HG02885 (cell line): ENCODE measurements around the gene CDH2.

ENCODE experiments used
- ATAC-seq: cut with Tn5 transposase; IDR thresholded peaks from one replicate; pipeline ENCODE4 v1.9.1; 2021; ENCODE audit warnings: mild to moderate bottlenecking; ENCODE audit not compliant: unreplicated experiment, poor library complexity

CDH2 gene

GRCh38 chr18:28174181-28174905 lies 2.6 kb downstream of the CDH2 start:
- ATAC-seq = no peak

- ATAC-seq = no peak
Observed at GRCh38 chr18:28171837-28172236, 5.1 kb downstream of the CDH2 start.

DNA sequence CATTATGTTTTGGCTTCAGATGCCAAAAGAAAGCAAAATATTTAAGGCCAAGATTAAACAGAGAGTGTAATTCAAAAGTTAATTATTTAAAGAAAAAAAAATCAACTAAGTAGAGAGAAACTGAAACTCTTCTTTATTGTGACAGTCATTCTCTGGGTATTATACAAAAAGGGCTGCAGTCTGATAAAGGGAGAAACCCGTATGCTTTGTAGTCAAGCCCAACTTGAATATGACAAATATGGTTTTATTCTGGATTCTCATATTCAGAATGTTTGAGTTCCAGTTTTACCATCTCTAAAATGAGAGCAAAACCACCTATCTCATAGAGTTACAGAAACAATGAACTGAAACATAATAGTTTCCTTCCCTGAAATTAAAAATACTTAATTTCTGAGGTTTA lies 8.2 kb downstream of the CDH2 start:
- ATAC-seq = no peak

- no peak for ATAC-seq
Observed at GRCh38 chr18:28167835-28168349, 9.0 kb downstream of the CDH2 start.

- ATAC-seq = no peak
Observed at GRCh38 chr18:28164771-28165483, 12.0 kb downstream of the CDH2 start.

DNA sequence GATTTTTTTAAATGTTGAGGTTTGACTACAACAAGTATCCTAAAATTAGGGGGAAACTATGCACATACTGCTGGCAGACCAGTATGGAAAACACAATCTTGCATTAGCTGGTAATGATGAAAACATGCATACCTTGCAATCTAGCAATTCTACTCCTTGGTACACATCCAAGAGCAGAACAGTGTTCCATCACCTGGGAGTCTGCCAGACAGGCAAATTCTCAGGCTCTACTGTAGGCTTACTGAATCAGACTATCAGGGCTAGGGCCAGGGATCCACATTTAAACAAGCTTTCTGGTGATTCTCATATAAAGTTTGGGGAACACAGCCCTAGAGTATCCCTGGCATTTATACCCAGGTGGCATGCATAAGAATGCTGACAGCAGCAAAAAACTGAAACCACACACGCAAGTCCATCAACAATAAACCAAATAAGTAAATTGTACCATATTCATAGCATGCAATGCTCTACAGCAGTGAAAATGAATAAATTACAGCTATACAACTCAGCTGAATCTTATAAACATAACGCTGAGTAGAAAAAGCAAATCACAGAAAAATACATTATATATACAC lies 13.6 kb downstream of the CDH2 start:
- ATAC-seq = no peak

DNA sequence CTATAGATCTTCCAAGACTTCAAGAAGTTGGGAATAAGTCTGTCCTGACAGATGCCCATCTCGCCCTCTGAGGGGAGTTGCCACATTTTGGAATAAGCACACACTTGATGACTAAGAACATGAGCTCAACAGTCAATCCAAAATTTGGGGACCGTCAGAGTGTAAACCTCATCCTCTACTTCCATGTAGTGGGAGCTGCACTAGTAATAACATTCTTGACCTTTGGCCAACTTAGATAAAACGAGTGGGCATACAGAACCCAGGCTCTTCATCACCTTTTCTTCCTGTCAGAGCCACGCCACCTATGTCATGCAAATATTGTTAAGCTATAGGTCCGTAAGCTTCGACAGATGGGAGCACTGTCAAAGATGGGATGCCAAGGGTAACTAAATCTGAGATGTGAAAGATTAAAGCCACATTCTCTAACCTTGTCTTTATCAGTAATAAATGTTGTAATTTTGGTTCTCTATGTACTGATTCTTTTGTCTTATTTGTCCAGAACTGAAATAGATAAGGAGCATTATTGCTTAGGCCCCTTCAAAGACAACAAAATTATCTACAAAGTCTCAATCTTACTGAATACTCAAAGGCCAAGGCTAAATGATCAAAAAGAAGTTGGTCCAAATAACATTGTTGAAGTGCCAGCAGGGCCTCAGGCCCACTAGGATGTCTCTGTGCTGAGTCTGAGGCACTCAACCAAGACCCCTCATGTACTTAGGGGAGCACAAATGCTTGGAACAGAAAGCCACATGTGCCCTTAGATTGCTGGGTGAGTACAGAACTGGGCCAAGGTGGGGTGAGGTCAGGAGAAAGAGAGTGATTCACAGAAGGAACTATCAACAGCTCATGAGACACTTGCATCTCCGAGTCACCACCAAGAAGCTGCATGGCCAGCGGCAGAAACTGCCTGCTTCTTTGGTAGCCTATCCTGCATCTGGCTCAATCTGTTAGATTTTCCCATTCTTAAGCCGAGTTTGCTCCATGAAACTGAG lies 15.0 kb downstream of the CDH2 start:
- no peak for ATAC-seq

GRCh38 chr18:28159055-28159454 lies 17.9 kb downstream of the CDH2 start:
- ATAC-seq = no peak

DNA sequence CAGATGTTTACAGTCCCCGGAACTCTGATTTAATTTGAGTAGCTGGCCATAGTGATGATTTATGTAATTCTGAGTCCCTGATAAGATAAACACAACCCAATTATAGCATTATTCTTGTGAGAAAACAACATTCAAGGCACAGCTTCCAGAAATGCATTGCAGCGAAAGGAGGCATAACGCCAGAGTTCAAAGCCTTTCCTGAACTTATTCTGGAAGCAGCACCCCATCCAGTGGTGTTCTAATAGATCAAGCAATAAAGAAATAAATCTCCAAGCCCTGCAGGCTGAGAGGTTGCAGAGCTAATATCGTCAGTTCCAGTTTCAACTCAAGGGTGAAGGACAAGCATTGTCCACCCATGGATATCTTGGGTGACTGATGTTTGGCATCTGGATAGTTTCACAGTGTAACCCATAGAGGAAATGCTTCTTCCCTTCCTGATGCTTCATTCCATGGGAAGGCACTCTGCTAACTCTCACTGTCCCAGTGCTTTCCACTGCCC lies 18.8 kb downstream of the CDH2 start:
- no peak for ATAC-seq

DNA sequence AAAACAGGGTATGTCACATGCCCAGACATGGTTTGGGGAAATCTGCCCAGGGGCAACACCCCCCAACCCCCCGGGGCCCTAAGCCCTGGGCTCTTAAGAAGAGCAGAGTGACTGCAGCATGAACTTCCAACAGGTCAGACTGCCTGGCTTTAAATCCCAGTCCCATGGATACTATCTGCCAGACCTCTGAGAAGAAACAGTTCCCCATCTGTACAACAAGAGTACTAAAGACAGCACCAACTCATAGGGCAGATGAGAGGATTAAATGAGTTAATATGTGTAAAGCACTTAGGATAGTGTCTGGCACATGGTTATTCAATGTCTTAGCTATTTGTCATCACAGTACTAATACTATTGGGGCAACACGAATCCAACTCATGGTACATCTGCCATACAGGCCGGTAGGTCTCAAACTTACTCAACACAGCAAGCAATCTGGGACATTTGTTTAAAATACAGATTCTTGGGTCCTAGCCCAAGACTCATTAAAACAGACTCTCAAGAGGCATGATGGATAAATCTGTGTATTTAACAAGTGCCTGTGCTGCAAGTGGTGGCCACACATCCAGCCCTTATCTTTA lies 23.4 kb downstream of the CDH2 start:
- no peak for ATAC-seq

DNA sequence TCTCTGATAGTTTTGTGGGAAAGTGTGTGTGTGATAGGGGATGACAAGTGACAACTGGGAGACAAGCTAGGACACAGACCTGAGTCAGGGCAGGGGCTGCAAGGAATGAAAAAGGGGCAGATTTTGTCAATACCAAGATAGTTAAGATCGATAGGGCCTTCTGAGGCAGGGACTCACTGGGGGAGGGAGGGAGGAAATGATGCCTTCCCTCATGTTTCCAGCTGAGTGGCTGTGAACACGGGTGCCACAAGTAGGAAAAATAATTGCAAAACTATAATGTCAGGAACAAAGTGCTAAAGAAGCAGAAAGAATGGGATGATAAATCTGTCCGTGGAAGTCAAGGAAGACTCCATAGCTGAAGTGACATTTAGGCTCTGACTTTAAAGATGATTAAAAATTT lies 24.2 kb downstream of the CDH2 start:
- no peak for ATAC-seq

- no peak for ATAC-seq
Observed at GRCh38 chr18:28152354-28152753, 24.6 kb downstream of the CDH2 start.

DNA sequence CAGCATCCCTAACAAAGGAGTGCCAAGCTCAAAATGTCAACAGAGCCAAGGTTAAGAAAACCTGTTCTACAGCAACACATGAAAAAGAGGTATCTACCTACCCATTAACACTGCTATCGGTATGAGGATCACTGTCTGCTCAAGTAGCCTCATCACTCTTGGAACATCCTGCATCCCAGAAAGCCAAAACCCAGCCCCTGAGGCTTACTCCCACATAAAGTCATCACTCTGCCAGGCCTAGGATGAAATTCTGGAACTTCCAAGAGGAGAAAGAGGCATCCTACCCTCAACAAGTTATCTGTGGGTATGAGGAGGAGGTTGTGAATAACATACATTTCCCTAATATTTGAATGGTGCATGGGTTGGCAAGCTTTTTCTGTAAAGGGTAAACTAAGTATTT lies 25.5 kb downstream of the CDH2 start:
- no peak for ATAC-seq

- ATAC-seq = no peak
Observed at GRCh38 chr18:28150925-28151324, 26.0 kb downstream of the CDH2 start.

DNA sequence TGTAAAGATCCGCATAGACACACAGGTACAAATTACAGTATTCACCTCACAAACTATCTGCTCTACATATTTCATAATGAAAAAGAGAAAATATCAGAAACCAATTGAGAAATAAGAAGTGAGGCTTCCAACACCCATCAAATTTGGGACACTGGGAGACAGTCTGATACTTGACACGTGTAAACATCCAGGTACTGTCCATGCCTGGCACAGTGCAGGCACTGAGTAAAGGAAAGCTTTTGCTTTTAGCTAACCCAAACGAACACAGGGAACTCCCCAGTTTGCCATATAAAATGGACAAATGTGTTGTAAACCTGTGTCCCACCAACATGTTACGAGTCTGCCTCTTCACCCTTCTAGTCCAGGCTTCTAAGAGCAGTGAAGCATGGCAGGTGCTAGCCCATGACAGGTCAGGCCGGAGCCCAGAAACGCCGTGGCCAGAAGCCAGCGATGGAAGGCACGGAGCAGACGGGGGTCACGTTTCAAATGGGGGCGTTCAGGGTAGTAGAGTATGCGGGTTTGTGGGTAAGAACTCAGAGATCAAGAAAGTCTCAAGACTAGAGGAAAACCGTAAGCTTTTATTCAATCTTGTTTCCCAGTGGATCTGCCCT lies 27.0 kb downstream of the CDH2 start:
- ATAC-seq = no peak

GRCh38 chr18:28147674-28148171 lies 29.2 kb downstream of the CDH2 start:
- ATAC-seq = no peak

DNA sequence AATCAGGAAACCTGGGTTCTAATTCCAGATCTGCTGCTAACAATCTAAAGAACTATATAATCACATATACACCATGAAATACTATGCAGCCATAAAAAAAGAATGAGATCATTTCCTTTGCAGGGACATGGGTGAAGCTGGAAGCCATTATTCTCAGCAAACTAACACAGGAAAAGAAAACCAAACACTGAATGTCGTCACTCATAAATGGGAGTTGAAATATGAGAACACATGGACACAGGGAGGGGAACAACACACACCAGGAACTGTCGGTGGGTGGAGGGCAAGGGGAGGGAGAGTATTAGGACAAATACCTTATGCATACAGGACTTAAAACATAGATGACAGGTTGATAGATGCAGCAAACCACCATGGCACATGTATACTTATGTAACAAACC lies 33.2 kb downstream of the CDH2 start:
- ATAC-seq = no peak

DNA sequence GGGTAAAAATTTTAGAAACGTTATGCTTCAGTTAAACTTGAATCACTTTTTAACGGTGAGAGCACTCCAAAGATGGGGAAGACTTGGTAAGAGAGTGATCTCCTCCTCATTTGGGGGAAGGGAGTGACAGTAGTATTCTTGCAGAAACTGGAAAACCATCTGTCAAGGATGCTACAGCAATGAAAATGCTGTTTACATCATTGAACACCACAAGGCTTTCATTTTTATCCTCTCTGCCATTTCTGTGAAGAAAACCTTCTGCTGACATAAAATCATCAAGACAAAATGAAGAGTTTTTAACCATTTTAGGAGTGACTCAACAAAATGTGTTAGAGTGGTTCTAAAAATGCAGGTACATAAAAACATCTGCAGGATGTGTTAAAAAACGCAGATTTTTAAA lies 38.1 kb downstream of the CDH2 start:
- no peak for ATAC-seq

GRCh38 chr18:28136071-28136470 lies 40.9 kb downstream of the CDH2 start:
- no peak for ATAC-seq
